ENCODE results near the gene NONO.
"Not testable (repeated sequence)": the region's sequence is repeated elsewhere in the genome, so short reads cannot be mapped to it uniquely, and the experiment has no call there.

NONO gene

DNA sequence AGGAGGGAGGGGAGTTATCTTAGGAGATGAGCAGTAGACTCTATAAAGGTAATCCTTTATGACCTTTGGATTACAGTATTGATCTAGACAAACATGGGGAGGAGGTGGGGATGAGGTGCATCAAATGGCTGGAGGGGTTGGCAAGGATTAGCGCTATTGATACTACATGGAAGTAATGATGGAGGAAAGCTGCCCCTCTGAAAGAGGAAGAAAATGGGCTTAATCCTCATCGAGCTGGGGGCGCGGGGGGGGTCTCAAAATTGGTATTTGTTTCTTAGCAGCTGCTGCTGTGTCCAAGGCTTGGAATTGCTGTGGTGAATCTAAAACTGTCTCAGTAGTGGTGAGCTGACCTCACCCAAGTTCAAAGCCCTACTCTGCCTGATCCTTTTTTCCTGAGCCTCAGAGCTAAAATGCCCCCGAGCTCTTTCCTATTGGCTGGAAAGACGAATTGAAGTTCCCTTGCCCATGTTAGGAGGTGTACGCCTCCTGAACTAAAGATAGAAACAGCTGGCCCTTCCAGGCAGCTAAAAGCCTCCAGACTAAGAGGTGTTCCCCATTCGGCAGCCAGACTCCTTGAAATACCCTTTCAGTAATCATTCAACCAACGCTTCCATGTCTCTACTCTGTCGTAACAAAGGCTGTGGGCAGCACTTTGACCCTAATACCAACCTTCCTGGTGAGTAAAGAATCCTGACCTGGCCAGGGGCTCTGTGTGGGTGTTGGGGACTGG, 17.9 kb downstream of the NONO start, which contains the start of gene ITGB1BP2:
Gene ITGB1BP2, plus strand, starts transcription at position 556 of the 730 bp plus-strand sequence. Its CDS starts 57 bp downstream, at position 613.
- H3K27me3 ChIP-seq (ENCODE audit: low read depth, low read length), result no peaks in the 10 kb centered on the region
- no peak within 1 kb of the TSS for H3K27ac ChIP-seq (ENCODE audit: low read length)
- H2AFZ ChIP-seq (ENCODE audit: low read depth, low read length), result no peak within 1 kb of the TSS
- H3K9me3 ChIP-seq (ENCODE audit: insufficient read depth, low read length), result no peaks in the 10 kb centered on the region
- H3K4me2 ChIP-seq (ENCODE audit: low read length), result no peak within 1 kb of the TSS
- H3K36me3 ChIP-seq (replicated peaks; ENCODE audit: low read depth, low read length), result peaks cover 48% of the 10 kb centered on the region
- H3K9ac ChIP-seq (ENCODE audit: low read length), result no peak within 1 kb of the TSS
- H4K20me1 ChIP-seq (ENCODE audit: insufficient read depth, low read length), result 0 out of 2 replicates have a peak, but pooled peaks cover 3% of the 10 kb centered on the region
- TF ChIP-seq EZH2phosphoT487 (IDR thresholded peaks at IDR 0.05; ENCODE audit: low read depth), result no peak
- TF ChIP-seq, protein P1, sequence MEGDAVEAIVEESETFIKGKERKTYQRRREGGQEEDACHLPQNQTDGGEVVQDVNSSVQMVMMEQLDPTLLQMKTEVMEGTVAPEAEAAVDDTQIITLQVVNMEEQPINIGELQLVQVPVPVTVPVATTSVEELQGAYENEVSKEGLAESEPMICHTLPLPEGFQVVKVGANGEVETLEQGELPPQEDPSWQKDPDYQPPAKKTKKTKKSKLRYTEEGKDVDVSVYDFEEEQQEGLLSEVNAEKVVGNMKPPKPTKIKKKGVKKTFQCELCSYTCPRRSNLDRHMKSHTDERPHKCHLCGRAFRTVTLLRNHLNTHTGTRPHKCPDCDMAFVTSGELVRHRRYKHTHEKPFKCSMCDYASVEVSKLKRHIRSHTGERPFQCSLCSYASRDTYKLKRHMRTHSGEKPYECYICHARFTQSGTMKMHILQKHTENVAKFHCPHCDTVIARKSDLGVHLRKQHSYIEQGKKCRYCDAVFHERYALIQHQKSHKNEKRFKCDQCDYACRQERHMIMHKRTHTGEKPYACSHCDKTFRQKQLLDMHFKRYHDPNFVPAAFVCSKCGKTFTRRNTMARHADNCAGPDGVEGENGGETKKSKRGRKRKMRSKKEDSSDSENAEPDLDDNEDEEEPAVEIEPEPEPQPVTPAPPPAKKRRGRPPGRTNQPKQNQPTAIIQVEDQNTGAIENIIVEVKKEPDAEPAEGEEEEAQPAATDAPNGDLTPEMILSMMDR (IDR thresholded peaks at IDR 0.05; ENCODE audit: low read depth, low read length), result no peak
- H3K4me3 ChIP-seq (ENCODE audit: low read length), result no peak within 1 kb of the TSS
- H3K79me2 ChIP-seq (ENCODE audit: low read length), result peaks cover 5% of the 10 kb centered on the region; the same call in 1 of the 2 replicates
- no peaks in the 10 kb centered on the region for H3K4me1 ChIP-seq (ENCODE audit: low read length)

DNA sequence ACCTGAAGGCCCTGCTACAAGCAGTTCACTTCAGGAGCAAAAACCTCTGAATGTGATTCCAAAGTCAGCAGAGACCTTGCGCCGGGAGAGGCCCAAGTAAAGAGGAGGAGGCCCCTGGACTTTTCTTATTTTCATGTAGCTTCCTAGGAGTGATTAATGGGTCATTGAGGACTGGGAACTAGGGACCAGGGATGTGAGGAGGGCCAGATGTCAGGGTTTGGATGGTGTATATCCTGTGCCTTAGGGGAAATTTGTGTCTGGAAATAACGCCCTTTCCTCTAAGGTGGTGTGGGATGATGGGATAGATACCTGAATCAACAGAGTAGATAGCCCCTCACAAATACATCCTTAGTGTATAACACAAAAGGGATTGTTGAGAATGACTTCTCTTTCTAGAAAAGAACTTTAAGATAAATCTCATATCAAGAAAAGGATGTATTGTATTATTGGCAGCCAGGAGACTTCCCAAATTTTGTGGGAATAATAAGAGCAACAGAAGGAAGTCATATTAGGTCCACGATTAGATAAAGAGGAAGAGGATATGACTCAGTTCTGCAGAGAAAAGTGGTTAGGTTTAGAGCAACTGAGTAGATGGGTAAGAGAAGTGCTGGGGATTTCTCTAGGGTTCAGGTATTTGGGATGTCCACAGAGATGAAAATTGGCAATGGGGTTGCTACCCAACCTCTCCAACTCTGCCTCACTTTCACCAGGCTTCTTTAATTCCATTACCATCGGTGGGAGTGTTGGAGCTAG, 19.2 kb downstream of the NONO start:
- TF ChIP-seq, protein P1 (IDR thresholded peaks at IDR 0.05; ENCODE audit: low read depth, low read length), result no peak
- no peak for TF ChIP-seq EZH2phosphoT487 (IDR thresholded peaks at IDR 0.05; ENCODE audit: low read depth)
- 0 out of 2 replicates have a peak, but pooled peaks cover 3% of the 10 kb centered on the region for H3K79me2 ChIP-seq (ENCODE audit: low read length)
- no peaks in the 10 kb centered on the region for H3K27me3 ChIP-seq (ENCODE audit: low read depth, low read length)
- peaks cover 35% of the 10 kb centered on the region for H3K36me3 ChIP-seq (replicated peaks; ENCODE audit: low read depth, low read length)
- no peaks in the 10 kb centered on the region for H3K4me1 ChIP-seq (ENCODE audit: low read length)
- H3K9me3 ChIP-seq (ENCODE audit: insufficient read depth, low read length), result no peaks in the 10 kb centered on the region
- H3K4me3 ChIP-seq (ENCODE audit: low read length), result no peak overlapping the region
- no peak overlapping the region for H3K9ac ChIP-seq (ENCODE audit: low read length)
- H3K4me2 ChIP-seq (ENCODE audit: low read length), result no peak overlapping the region
- no peak overlapping the region for H3K27ac ChIP-seq (ENCODE audit: low read length)
- H2AFZ ChIP-seq (ENCODE audit: low read depth, low read length), result no peak overlapping the region
- no peaks in the 10 kb centered on the region for H4K20me1 ChIP-seq (ENCODE audit: insufficient read depth, low read length)

DNA sequence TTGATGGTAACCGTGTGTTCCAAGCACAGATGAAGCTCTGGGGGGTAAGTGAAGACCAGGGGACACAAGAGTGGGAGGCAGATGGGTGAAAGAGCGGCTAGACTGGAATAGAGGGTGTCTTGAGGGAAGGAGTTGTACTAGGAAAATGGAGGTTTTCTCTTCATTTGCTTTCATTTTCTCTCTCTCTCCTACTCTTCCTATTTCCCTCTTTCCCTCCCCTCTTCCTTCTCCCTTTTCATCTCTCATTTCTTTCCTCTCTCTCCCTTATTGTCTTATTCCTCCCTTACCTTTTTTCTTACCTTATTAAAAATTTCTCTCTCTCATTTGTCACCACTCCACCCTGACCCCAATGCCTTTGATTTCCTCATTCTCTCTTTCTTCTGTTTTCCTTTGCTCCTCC, 21.1 kb downstream of the NONO start:
- TF ChIP-seq, protein P1 (IDR thresholded peaks at IDR 0.05; ENCODE audit: low read depth, low read length), result no peak
- no peak for TF ChIP-seq EZH2phosphoT487 (IDR thresholded peaks at IDR 0.05; ENCODE audit: low read depth)

DNA sequence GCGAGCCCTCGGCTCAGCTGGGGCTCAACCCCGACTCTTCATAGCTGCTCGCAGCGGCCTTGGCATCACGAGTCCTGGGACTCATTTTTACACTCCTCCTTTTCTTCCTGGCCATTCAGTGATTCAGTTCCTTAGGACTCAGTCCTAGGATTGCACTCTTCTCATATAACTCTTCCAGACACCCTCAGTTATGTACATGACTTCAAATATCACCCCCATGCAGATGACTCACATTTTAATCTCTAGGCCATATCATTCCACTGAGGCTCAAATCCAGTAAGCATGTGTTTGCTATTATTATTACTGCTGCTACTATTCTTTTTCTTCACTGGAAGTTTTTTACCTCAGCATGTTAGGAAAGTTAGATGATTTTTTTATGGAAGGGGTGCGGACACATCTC, 32.5 kb downstream of the NONO start:
- Histone ChIP-seq H4K20me1 (ENCODE audit: insufficient read depth, low read length) (no peaks in the 10 kb centered on the region), H3K27ac (ENCODE audit: low read length) (no peak overlapping the region), H3K4me3 (ENCODE audit: low read length) (no peak overlapping the region), H3K36me3 (replicated peaks; ENCODE audit: low read depth, low read length) (peaks cover 2% of the 10 kb centered on the region), H3K9ac (ENCODE audit: low read length) (no peak overlapping the region), H3K27me3 (ENCODE audit: low read depth, low read length) (no peaks in the 10 kb centered on the region), H3K9me3 (ENCODE audit: insufficient read depth, low read length) (no peaks in the 10 kb centered on the region), H3K4me2 (ENCODE audit: low read length) (no peak overlapping the region), H3K79me2 (ENCODE audit: low read length) (no peaks in the 10 kb centered on the region), H3K4me1 (ENCODE audit: low read length) (no peaks in the 10 kb centered on the region), H2AFZ (ENCODE audit: low read depth, low read length) (no peak overlapping the region)
- no peak for TF ChIP-seq EZH2phosphoT487 (IDR thresholded peaks at IDR 0.05; ENCODE audit: low read depth)

More for the DNA sequence above, 21.1 kb downstream of the NONO start:
- no peaks in the 10 kb centered on the region for H4K20me1 ChIP-seq (ENCODE audit: insufficient read depth, low read length)
- no peak overlapping the region for H3K4me3 ChIP-seq (ENCODE audit: low read length)
- H3K9me3 ChIP-seq (ENCODE audit: insufficient read depth, low read length), result no peaks in the 10 kb centered on the region
- H3K4me1 ChIP-seq (ENCODE audit: low read length), result no peaks in the 10 kb centered on the region
- no peak overlapping the region for H3K27ac ChIP-seq (ENCODE audit: low read length)
- peaks cover 21% of the 10 kb centered on the region for H3K36me3 ChIP-seq (replicated peaks; ENCODE audit: low read depth, low read length)
- H3K27me3 ChIP-seq (ENCODE audit: low read depth, low read length), result no peaks in the 10 kb centered on the region
- no peaks in the 10 kb centered on the region for H3K79me2 ChIP-seq (ENCODE audit: low read length)
- no peak overlapping the region for H2AFZ ChIP-seq (ENCODE audit: low read depth, low read length)
- H3K9ac ChIP-seq (ENCODE audit: low read length), result no peak overlapping the region
- no peak overlapping the region for H3K4me2 ChIP-seq (ENCODE audit: low read length)

DNA sequence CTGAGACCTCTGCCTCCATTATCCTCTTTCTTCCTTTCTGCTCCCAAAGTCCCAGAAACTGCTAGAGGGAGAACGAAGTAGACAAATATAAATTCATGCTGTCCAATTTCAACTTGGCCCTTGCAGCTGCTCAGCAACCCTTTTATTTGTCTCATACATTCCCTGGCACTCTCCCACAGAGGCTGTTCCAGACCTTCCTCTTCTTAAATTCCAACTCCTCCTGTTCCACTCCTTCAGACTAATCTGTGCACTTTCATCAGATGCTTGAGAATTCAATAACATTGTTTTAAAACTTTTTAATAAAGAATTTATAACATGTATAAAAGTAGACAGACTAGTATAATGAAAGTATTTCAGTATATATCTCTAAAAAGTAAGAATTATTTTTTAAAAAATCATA, 33.5 kb downstream of the NONO start:
- not testable (repeated sequence) for H3K4me1 ChIP-seq (ENCODE audit: low read length); H3K9me3 ChIP-seq (ENCODE audit: insufficient read depth, low read length); H3K4me3 ChIP-seq (ENCODE audit: low read length); H3K36me3 ChIP-seq (replicated peaks; ENCODE audit: low read depth, low read length); H2AFZ ChIP-seq (ENCODE audit: low read depth, low read length); H3K4me2 ChIP-seq (ENCODE audit: low read length); H4K20me1 ChIP-seq (ENCODE audit: insufficient read depth, low read length); H3K79me2 ChIP-seq (ENCODE audit: low read length); H3K27ac ChIP-seq (ENCODE audit: low read length); H3K27me3 ChIP-seq (ENCODE audit: low read depth, low read length); H3K9ac ChIP-seq (ENCODE audit: low read length)

Data from OCI-LY3 (cell line).